Activated CD4-positive, CD25-positive, alpha-beta regulatory T cell (primary cell): Measurements from ENCODE around the gene PIK3CG.

ENCODE experiments used
- DNase-seq, 4 experiments: peaks; one replicate each; lab custom pipeline; 2025; lab: John Stamatoyannopoulos, UW

PIK3CG gene

DNA sequence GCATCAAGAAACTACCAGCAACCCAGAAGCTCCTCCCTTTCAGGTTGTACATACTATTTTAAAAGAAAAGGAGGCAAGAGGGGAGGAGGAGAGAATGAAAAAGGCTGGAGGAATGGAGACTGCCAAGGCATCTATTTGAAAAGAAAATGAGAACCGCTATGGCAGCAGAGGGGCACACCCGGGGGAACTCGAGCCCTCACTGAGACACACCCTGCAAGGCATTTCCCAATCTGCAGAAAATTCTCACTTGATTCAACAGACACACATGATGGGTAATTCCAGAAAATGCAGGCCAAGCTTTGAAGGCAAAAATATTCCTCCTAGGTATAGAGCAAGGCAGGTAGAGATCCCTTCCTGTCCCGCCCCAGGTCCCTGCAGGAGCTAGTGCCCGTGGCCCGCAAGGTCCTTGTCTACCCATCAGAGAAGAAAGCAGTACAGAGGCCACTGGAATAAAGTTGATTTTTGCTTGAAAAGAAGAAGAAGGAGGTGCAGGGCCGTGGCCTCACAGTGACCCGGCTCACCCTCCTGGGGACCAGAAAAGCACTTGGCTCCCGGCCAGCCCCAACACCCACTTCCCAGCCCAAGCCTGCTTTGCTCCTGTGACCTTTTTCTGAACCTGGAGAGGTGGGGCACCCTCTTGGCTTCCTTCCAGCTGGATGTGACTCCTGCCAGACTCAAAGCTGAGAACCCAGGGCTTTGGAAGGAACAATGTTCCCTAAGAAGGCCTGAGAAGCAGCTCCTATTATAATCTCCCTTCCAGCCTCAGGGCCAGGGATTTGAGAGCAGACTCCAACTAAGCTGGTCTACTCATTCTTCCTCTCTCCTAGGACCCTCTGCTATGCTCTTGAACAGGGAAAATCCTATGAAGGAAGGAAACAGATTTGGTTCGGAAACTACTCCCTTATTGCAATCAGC is 6.2 kb upstream of the PIK3CG start:
- no peak for DNase-seq

DNA sequence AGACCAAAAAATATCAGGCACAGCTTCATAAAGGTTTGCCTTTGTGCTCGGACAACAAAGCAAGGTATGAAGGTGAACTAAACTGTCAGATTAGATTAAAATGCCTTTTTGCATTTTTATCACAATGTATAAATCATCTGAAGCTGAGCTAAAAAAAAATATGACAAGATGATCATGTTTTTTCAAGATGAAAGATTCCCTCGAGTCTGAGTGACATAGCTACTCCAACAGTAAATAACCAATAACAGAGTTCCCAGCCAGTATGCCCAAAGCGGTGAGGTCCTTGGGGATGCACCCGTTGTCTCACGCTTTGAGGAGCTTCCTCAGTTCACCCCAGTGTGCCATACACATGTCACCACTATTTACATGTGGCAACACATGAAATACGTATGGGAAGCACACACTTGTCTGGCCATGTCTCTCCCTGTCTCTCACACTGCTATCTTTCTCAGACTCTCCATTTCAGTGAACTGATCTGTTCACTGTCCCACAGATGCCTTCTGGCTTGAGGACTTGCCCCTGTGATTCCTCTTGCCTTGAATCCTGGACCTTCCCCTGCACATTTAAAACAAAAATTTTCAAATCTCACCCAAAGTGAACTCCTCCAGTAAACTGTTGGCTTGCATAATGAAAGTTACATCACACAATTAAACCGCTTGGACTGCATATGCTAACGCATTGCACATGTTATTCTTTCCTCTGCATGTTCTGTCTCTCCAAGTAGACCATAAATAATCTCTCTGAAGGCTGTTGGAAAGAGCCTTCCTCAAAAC is 2.6 kb upstream of the PIK3CG start:
- no peak for DNase-seq

DNA sequence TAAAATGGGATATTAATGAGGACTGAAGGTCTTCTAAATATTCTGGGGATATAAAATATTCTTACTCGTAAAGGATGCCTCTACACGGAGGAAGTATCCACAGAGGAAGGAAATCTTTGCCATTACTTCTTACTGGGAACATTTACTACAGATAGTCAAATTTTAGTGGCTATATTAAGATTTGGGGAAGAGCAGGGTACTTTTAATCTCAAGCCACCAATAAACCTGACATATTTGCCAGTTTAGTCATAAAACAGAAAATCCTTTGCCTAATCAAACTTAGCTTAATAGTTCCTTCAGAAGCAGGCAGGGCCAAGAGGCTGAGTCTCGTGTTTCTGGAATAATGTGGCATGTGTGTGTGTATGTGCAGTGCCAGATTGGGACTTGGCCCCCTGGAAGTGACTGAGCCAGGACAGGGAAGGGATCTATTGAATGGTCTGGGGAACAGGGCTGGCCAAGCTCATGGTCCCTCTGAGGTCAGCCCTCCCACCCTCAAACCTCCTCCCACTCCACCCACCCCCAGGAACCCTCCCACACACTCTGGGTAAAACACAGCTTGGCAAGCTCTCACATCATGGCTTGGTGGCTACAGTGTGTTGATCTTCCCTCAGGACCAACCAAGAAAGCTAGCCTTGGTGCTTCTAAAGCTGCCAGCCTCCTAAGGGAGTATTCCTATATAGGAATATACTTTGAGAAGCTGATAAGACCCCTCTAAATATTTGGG is 1.6 kb upstream of the PIK3CG start:
- DNase-seq: no peak

DNA sequence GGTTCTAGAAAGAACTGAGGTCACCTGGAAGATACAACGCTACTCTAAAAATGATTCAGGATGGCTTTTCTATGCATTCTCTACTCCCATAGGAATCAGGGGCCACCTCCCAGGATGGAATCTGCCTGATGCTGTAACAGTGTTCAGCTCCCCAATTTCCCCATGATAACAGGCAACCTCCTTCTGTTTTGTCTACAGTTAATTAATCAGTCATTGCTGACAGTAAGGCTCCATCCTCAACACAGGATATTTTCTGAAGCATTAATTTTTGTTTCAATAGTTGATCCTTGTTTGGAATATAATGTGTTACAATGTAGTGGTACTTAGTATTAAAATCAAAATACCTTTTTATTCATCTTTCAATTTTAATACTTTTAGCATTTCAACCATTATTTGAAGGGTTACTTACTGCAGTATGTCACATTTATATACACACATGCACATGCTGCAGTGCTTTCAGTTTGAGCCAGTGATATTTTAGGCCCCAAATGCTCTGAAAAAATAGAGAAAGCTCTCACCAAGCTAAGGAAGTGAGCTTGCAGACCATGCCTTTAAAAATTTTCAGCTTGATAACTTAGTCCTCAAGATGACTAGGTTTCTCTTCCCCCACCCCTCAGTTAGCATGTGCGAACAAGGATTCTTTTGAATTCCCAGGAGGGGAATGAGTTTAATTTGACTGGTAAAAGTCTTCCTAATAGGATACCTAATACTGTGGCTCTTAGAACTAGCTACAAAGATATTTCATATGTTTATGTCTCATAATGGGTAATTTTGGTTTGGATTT is 592 bp upstream of the PIK3CG start:
- DNase-seq: no peak

DNA sequence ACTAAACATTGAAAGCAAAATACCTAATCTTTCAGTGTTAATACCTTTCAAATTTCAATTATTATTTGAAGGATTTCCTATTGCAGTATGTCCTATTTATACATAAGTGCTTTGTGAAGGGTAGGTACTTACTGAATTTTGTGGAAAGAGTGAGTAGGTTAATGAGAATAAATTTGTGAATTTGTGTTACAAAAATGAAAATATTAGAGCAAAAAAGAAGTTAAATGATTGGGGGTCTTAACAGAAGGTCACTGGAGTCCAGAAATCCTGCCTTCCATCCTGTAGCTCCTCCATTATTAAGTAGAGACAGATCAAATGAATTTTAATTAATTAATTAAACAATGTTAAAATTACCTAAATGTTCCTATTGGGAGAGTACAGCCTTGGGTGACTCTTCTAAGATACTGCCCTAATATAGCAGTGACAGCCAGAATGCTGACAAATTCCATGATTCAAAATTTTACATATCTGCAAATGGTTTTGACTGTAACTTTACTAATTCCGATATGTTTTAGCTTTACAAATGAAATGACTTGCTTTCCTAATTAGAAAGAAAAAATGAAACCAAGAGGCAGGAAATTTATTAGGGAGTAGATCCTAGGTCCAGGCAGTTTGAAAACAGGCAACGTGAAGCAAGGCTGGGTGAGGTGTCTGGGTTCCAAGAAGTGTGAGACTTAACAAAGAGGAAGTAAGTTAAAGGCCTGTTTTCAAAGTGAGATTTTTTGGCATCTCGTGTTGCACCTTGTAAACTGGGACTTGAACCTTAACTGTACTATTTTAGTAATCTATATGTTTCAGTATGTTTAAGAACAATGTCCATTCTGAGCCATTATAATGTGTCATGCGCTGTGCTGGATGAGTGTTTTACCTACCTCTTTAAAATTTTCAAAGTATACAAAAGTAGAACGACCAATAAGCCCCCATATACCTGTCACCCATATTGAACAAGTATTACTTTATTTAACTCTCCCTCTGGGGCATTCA is 1.5 kb downstream of the PIK3CG start:
- no peak for DNase-seq

DNA sequence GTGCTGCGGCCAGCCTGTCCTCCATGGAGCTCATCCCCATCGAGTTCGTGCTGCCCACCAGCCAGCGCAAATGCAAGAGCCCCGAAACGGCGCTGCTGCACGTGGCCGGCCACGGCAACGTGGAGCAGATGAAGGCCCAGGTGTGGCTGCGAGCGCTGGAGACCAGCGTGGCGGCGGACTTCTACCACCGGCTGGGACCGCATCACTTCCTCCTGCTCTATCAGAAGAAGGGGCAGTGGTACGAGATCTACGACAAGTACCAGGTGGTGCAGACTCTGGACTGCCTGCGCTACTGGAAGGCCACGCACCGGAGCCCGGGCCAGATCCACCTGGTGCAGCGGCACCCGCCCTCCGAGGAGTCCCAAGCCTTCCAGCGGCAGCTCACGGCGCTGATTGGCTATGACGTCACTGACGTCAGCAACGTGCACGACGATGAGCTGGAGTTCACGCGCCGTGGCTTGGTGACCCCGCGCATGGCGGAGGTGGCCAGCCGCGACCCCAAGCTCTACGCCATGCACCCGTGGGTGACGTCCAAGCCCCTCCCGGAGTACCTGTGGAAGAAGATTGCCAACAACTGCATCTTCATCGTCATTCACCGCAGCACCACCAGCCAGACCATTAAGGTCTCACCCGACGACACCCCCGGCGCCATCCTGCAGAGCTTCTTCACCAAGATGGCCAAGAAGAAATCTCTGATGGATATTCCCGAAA is 2.7 kb downstream of the PIK3CG start:
- no peak for DNase-seq

DNA sequence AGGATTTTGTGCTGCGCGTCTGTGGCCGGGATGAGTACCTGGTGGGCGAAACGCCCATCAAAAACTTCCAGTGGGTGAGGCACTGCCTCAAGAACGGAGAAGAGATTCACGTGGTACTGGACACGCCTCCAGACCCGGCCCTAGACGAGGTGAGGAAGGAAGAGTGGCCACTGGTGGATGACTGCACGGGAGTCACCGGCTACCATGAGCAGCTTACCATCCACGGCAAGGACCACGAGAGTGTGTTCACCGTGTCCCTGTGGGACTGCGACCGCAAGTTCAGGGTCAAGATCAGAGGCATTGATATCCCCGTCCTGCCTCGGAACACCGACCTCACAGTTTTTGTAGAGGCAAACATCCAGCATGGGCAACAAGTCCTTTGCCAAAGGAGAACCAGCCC is 3.3 kb downstream of the PIK3CG start:
- DNase-seq: no peak

DNA sequence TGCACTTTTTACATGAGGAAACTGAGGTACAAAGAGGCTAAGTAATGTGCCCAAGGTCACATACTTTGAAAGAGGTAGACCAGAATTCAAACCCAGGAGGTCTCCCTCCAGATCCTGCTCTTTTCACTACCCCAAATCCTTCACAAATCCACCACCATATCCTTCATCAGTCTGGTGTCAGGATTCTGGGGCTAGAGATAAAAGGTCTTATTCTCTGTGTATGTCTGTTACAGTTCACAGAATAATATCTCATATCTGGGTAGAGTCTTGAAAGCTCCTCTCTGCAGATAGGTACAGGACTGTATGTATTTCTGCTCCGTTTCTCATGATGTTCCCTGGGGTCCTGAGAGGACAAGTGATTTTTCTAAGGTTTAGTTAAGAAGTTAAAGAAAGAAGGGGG is 4.9 kb downstream of the PIK3CG start:
- DNase-seq: no peak

DNA sequence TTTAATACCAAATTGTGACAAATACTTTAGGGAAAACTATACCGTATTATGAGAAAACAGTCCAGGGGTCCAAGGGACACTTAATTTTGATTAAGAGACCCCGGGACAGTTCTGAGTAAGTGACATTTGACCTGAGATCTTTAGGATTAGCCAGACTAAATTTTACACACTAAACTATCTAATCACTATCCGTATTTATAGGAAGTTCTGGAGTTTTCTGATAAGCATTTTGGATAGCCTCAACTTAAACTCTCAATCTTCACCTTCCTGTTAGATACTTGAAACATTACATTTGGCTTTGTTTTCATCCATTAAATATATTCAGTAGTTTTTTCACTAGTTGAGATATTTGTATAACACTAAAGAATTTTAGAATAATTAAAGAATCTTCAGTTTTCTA is 5.4 kb downstream of the PIK3CG start:
- no peak for DNase-seq

DNA sequence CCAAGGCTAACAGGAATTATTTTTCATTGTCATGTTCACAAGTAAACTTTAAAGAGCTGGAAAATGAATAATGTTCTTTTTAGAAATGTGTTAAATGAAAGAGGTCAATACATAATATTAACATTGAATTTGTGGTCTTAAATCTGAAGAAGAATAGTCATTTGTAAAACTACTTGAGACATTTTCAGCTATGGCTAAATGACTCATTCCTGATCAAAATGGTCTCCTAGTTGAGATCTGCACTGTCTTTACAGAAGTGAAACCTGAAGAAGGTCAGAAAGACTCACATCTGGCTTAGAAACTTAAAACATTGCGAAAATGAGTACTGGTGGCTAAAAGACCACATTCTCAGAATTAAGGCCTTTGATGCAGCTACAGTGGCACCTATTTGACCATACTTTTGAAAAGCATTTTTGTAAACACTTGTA is 5.9 kb downstream of the PIK3CG start:
- DNase-seq: no peak

DNA sequence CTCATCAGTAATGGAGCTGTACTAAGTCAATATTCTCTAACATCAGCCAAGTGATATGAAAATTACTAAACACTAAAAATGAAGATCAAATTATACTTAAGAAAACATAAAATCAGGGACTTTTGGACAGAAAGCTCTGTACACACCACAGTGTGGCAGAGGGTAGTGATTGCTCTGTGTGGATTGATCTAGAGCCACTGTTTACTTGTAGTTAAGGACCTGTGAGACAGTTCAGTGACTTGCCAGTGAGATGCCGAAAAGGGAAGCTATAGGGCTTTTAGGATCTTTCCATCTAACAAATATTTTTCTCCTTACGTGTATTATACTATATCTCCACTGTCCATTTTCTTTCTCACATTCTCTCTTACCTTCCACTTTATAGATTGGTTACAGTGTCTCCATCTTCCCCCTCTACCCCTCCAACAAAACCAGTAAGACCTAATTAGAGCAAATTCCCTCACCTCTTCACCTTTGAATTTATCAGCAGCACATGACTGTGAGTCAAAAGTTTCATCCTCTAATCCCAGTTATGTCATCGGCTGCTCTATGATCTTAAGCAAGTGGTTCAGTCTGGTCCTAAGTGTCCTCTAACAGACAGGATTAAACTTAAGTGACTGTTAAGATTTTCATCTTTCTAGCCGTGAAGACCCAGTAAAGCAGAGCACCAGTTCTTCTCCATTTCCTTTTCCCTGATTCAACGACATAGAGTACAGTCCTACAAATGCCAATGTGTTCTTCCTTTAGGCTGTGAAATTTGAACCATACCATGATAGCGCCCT is 6.9 kb downstream of the PIK3CG start:
- DNase-seq: no peak

DNA sequence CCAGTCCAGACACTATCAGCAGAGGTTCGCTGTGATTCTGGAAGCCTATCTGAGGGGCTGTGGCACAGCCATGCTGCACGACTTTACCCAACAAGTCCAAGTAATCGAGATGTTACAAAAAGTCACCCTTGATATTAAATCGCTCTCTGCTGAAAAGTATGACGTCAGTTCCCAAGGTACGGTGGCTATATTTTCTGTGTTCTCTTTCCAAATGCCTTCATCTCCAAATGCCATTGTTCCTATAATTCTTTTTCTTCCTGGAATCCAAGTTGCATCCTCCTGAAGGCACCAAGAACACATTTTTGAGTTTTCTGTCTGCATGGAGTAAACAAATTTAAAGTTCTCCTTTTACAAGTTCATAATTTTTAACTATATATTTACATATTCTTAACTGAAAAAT is 7.7 kb downstream of the PIK3CG start:
- DNase-seq: no peak

DNA sequence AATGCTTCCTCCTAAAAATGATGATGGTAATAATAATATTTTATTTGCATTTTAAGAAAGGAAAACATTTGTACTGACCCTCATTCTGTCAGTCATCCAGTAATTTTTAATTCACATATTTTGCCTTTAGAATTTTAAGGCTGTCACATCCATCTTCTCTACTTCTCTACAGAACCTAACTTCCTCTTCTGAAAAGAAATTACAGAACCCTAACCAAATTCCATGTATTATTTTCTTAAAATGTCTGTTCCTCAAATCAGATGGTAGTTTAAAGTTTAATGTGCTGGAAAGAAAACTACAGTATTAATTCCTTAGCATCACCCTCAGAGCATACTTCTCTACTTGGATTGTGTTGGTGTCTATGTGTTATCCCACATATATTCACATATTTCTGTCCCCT is 9.0 kb downstream of the PIK3CG start:
- DNase-seq: no peak

DNA sequence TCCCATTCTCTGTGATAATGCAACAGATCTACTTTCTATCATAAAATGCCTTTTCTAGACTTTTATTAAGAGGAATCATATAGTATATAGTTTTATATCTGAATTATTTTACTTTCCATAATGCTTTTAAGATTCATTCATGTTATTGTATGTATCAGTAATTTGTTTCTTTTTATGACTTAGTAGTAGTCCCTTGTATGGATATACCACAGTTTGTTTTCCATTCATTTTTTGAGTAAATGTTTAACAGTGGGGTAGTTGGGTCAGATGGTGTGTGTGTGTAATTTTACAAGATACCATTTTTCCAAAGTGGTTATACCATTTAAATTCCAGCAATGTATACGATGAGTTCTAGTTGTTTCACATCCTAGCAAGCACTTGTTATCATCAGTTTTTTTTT is 10.4 kb downstream of the PIK3CG start:
- DNase-seq: no peak

DNA sequence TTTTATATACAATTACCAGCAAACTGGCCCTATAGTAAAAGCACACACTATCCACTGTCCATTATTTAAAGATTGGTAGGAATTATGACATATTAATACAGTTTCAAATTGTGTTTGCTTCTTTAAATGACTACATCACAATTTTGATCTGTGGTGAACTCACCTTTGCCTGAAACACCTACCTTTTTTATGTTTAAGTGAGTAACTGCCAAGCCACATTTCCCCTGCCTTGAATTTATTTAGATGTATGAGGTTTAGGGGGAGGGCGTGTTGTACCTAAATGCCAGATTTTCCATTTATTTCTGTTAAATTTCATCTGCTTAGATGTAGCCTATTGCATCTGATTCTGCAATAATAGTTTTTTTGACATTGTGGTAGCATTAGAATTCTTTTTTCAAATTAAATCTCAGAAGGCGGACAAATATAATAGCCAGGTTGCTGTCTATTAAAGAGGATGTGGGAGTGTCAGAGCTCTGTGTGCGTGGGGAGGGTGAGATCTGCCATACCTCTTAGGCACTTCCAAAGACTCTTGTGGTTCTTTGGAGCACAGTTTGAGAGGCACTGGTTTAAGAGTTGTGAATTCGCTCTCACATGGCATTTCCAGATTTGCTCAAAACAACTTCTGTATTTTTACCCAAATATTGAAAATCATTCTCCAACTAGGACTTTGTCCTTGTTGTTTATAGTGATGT is 13.8 kb downstream of the PIK3CG start:
- no peak for DNase-seq

DNA sequence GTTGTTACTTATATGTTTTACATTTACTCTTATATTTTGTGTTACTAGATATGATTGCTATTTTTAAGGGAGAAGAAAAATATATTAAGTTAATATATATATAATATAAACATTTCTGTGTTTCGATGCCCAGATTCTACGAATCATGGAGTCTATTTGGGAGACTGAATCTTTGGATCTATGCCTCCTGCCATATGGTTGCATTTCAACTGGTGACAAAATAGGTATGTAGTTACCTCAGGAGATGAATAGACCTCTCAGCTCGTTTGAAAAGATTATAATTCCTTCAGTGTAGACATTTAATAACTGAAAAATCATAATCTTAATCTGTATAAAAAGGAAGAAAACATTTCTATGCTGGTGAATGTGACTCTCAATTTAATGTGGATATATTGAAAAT is 16.9 kb downstream of the PIK3CG start:
- DNase-seq: no peak

DNA sequence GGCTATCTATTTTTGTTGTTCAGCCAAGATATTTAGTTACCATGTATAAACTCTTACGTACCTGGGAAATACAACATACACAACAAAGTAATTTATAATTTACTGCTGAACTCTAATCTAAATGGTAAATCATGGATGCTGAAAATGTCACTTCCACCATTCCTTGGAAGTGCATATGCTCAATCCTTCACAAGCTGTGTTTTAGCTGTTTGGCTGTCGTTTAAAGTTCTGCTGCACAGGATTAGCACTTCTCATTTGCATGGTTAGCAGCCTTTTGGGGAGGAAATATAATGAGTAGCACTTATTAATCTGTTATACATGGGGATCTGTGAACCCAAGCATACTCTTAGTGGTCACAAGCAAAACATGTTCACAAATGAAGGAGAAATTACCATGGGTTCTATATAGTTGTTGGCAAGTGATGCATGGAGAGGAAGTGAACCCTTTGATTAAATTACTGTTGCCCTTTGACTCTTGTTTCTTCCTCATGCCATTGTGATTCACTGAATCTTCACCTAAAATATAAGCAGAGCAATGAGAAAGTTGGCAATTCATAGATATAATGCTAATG is 18.5 kb downstream of the PIK3CG start:
- DNase-seq: no peak

DNA sequence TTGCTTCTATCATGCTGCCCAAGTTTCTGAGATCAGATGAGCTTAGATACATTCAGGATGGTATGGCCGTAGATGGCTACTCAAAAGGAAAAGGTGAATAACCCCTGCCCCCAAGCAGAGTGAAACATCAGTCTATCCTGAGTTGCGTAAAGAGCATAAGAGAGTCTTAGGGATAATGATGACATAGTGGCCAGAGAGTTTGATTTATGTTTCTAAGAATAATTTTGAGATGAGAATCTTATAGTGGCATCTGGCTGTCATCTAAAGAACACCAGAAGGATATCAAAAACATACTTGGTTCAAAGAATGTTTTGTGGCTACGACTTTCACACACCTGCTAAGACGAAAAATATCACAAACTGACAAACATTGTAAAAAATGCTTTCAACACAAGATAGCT is 20.6 kb downstream of the PIK3CG start:
- DNase-seq: no peak
